IMR-90 (cell line): ENCODE data around the gene CD96. TPM values are rescaled to one million over a fixed set of nuclear protein-coding genes. Genes with fewer than 3 reads are reported as not detected.

Source experiments
- ATAC-seq: fragments of 200-7000 bp; cut with Tn5 transposase; 2 replicates; pipeline ENCODE4 v1.9.1; 2020; ENCODE audit warnings: low read depth, mild to moderate bottlenecking, moderate library complexity
- BruUV-seq: library from RNA; stranded (reverse); fragments of 400-500 nt; replicated peaks from 2 replicates; lab custom pipeline; 2021; lab: Mats Ljungman, UMichigan
- CTCF ChIA-PET: fragments of 300-600 bp; formaldehyde crosslinking; extraction: SDS; loops from one replicate; lab custom pipeline; 2021; ENCODE audit warnings: antibody characterized with exemption; lab: Yijun Ruan, JAX
- POLR2A ChIA-PET: fragments of 300-600 bp; sonication (Branson Sonifier 250); formaldehyde crosslinking; loops from one replicate; lab custom pipeline; 2022; ENCODE audit warnings: antibody characterized with exemption; ENCODE audit not compliant: unreplicated experiment; lab: Charles Lee
- DNase-seq: peaks from one replicate; pipeline ENCODE4 v3.0.0; 2013
- H2AFZ ChIP-seq: replicated peaks from 2 replicates; pipeline ENCODE3; 2013; ENCODE audit warnings: low read length, mild to moderate bottlenecking; ENCODE audit not compliant: poor library complexity
- H2AK5ac ChIP-seq: 2 replicates; pipeline ENCODE4 v1.6.1; 2013; ENCODE audit warnings: low read depth, low read length, inconsistent platforms
- H2AK9ac ChIP-seq: replicated peaks from 2 replicates; pipeline ENCODE3; 2013; ENCODE audit warnings: mild to moderate bottlenecking, low read depth, low read length, moderate library complexity; ENCODE audit not compliant: poor library complexity
- H2BK120ac ChIP-seq: 2 replicates; pipeline ENCODE4 v1.6.1; 2013; ENCODE audit warnings: low read depth, low read length, inconsistent platforms
- H2BK15ac ChIP-seq: 3 replicates; pipeline ENCODE4 v1.6.1; 2013; ENCODE audit warnings: low read depth, low read length, inconsistent platforms
- H2BK20ac ChIP-seq: 2 replicates; pipeline ENCODE4 v1.6.1; 2013; ENCODE audit warnings: low read depth, mild to moderate bottlenecking, inconsistent platforms, low read length, moderate library complexity
- H2BK5ac ChIP-seq: 2 replicates; pipeline ENCODE4 v1.6.1; 2013; ENCODE audit warnings: mild to moderate bottlenecking, low read depth, low read length, inconsistent platforms; ENCODE audit not compliant: poor library complexity, severe bottlenecking
- H3K14ac ChIP-seq: replicated peaks from 2 replicates; pipeline ENCODE4 v1.6.1; 2013; ENCODE audit warnings: low read depth, low read length, inconsistent platforms
- H3K18ac ChIP-seq: 2 replicates; pipeline ENCODE4 v1.6.1; 2013; ENCODE audit warnings: low read depth, low read length, control low read depth
- H3K23ac ChIP-seq: 2 replicates; pipeline ENCODE4 v1.6.1; 2013; ENCODE audit warnings: low read depth, low read length, inconsistent platforms
- H3K27ac ChIP-seq: 2 replicates; pipeline ENCODE4 v1.5.1; 2013; ENCODE audit warnings: mild to moderate bottlenecking, control low read depth, low read length; ENCODE audit not compliant: insufficient read depth
- H3K27me3 ChIP-seq: 2 replicates; pipeline ENCODE4 v1.6.1; 2013; ENCODE audit warnings: low read length; ENCODE audit not compliant: control insufficient read depth, insufficient read depth
- H3K36me3 ChIP-seq: 2 replicates; pipeline ENCODE4 v1.6.1; 2013; ENCODE audit warnings: low read length, mixed read lengths; ENCODE audit not compliant: control insufficient read depth, insufficient read depth
- H3K4ac ChIP-seq: 2 replicates; pipeline ENCODE4 v1.6.1; 2013; ENCODE audit warnings: low read depth, low read length, inconsistent platforms
- H3K4me1 ChIP-seq: 2 replicates; pipeline ENCODE4 v1.6.1; 2013; ENCODE audit warnings: low read length, mixed read lengths; ENCODE audit not compliant: control insufficient read depth, insufficient read depth
- H3K4me2 ChIP-seq: 2 replicates; pipeline ENCODE4 v1.6.1; 2013; ENCODE audit warnings: low read depth, mild to moderate bottlenecking, control low read depth, low read length, moderate library complexity
- H3K4me3 ChIP-seq: 2 replicates; pipeline ENCODE4 v1.5.1; 2013; ENCODE audit warnings: low read depth, mild to moderate bottlenecking, control low read depth, low read length, moderate library complexity; ENCODE audit not compliant: insufficient read depth
- H3K56ac ChIP-seq: 2 replicates; pipeline ENCODE4 v1.6.1; 2013; ENCODE audit warnings: low read length, inconsistent platforms; ENCODE audit not compliant: insufficient read depth; ENCODE audit errors: extremely low read depth
- H3K79me1 ChIP-seq, 2 experiments: 2 replicates each; pipeline ENCODE4 v1.6.1; 2013; ENCODE audit warnings: low read length in 2 of 2, inconsistent platforms in 1 of 2, low read depth in 1 of 2
- H3K9ac ChIP-seq: 2 replicates; pipeline ENCODE4 v1.6.1; 2013; ENCODE audit warnings: low read depth, low read length, control low read depth
- H3K9me1 ChIP-seq: 2 replicates; pipeline ENCODE4 v1.6.1; 2013; ENCODE audit warnings: low read length, inconsistent platforms; ENCODE audit not compliant: insufficient read depth
- H3K9me3 ChIP-seq: 2 replicates; pipeline ENCODE4 v1.6.1; 2013; ENCODE audit warnings: low read length; ENCODE audit not compliant: control insufficient read depth, insufficient read depth
- H4K20me1 ChIP-seq: 2 replicates; pipeline ENCODE4 v1.6.1; 2013; ENCODE audit warnings: low read length, inconsistent platforms; ENCODE audit not compliant: insufficient read depth
- H4K5ac ChIP-seq: 2 replicates; pipeline ENCODE4 v1.6.1; 2013; ENCODE audit warnings: mild to moderate bottlenecking, low read depth, low read length, control low read depth
- H4K8ac ChIP-seq, 2 experiments: 2 replicates each; pipeline ENCODE4 v1.6.1; 2013; ENCODE audit warnings: low read depth in 2 of 2, low read length in 2 of 2, control low read depth in 1 of 2, inconsistent platforms in 1 of 2
- H4K91ac ChIP-seq: 2 replicates; pipeline ENCODE4 v1.6.1; 2013; ENCODE audit warnings: low read depth, low read length, inconsistent platforms; ENCODE audit not compliant: insufficient read depth
- ELK1 ChIP-seq: fragments of 150-350 bp; IDR thresholded peaks from 2 replicates; pipeline ENCODE4 v1.6.1; 2016; ENCODE audit warnings: low read depth, mild to moderate bottlenecking, low read length, moderate library complexity, borderline replicate concordance
- NFE2L2 ChIP-seq: fragments of 150-350 bp; IDR thresholded peaks from 2 replicates; pipeline ENCODE4 v1.6.1; 2016; ENCODE audit warnings: low read depth, mild to moderate bottlenecking, low read length
- RAD21 ChIP-seq: IDR thresholded peaks from 2 replicates; pipeline ENCODE4 v1.6.1; 2012; ENCODE audit warnings: low read length, improper control_type of control experiment
- RFX5 ChIP-seq: IDR thresholded peaks from 2 replicates; pipeline ENCODE4 v1.8.0; 2012; ENCODE audit warnings: low read depth, mild to moderate bottlenecking, low read length, moderate library complexity
- WGBS, 2 experiments: methylation state at CpG; one replicate each; pipeline versions ENCODE4 v1.1.5 to v1.1.7; 2013; ENCODE audit warnings: missing lambda C conversion rate in 2 of 2; ENCODE audit not compliant: insufficient read length in 1 of 2; ENCODE audit errors: extremely low coverage in 2 of 2; 5-methylcytosine and 5-hydroxymethylcytosine counted together
- dilution Hi-C: fragments of 300-500 bp; cut with HindIII; formaldehyde crosslinking; loops from one replicate; pipeline ENCODE4 v1.14.3; 2018; ENCODE audit warnings: low sequenced_read_pairs; ENCODE audit not compliant: unreplicated experiment
- in situ Hi-C: fragments of 300-500 bp; cut with MboI; formaldehyde crosslinking; loops from 3 replicates; pipeline ENCODE4 v1.14.3; 2019; ENCODE audit warnings: low sequenced_read_pairs, inconsistent platforms, mixed read lengths
- intact Hi-C: fragments of 100-400 bp; cut with micrococcal nuclease; formaldehyde crosslinking; loops from 2 replicates; pipeline ENCODE4 v1.10.0; 2022
- polyA plus RNA-seq, 3 experiments: library from polyadenylated mRNA; depleted of rRNA; stranded (reverse); fragments of >200 nt; gene quantifications; 2 replicates each; pipeline ENCODE4 v1.2.3, GENCODE V29; 2012; ENCODE audit warnings: low replicate concordance in 1 of 3
- total RNA-seq: library from RNA; depleted of rRNA; stranded (reverse); fragments of >200 nt; gene quantifications from 2 replicates; pipeline ENCODE4 v1.2.3, GENCODE V29; 2012

CD96 gene
- total and polyA plus RNA-seq, 2 of the 4 experiments (the other 2 are of a cell fraction), result 0.05 to 0.18 TPM

DNA sequence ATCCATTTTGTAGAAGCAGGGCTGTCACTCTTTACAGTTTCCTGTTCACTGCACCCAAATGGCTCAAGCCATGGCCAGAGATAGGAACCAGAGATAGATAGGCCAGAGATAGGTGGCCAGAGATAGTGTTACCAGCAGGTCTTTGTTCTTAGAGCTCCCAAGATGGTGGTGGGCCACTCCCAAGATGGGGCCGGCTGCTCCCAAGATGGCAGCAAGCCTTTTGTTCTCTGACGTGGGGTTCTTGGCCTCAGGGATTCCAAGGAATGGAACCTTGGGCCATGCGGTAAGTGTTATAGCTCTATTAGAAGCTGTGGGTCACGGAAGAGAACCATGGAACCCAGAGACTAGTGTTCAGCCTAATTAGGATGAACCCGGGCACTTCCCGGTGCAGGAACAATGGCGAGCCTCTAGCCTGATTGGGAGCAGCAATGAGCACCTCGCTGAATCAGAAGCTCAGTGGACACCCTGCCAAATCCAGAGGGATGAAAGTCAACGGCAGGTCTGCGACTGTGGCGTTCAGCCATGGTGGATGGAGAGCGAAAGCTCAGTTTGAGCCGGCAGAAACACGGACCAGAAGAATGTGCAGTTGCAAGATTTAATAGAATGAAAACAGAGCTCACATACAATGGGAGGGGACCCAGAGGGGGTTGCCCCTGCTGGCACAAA, 45.0 kb upstream of the CD96 start:
- Histone ChIP-seq H3K9ac (no peak overlapping the region), H2BK15ac (no peak overlapping the region), H3K9me1 (no peaks in the 10 kb centered on the region), H3K4me1 (no peaks in the 10 kb centered on the region), H2AK5ac (no peak overlapping the region), H3K36me3 (no peaks in the 10 kb centered on the region), H2BK20ac (no peak overlapping the region), H3K18ac (no peak overlapping the region), H4K20me1 (no peaks in the 10 kb centered on the region), H2BK120ac (no peak overlapping the region), H2AK9ac (no peak overlapping the region), H3K23ac (no peak overlapping the region), H3K14ac (no peak overlapping the region), H3K9me3 (no peaks in the 10 kb centered on the region), H3K4me2 (no peak overlapping the region), H3K79me1 (no peaks in the 10 kb centered on the region), H3K4ac (no peak overlapping the region), H3K56ac (no peak overlapping the region), H3K4me3 (no peak overlapping the region), H4K91ac (no peak overlapping the region), H3K27ac (no peak overlapping the region), H3K27me3 (0 out of 2 replicates have a peak, but pooled peaks cover 2% of the 10 kb centered on the region), H4K5ac (no peak overlapping the region), H4K8ac (no peak overlapping the region), H2BK5ac (no peak overlapping the region), H2AFZ (no peak overlapping the region)
- dilution Hi-C loops (no loop called here), intact Hi-C loops (no loop called here), in situ Hi-C loops (no loop called here)
- POLR2A ChIA-PET, result no interaction called here
- BruUV-seq, result no TSS peak
- 84% methylated on average over 6 of the region's 14 CpGs; no CpG with 5 or more reads in 1 of the 2 experiments for WGBS, 2 experiments
- CTCF ChIA-PET, result no interaction called here
- TF ChIP-seq NFE2L2, result no peak
- TF ChIP-seq RFX5, result no peak
- no peak for TF ChIP-seq RAD21
- TF ChIP-seq ELK1, result no peak
- ATAC-seq (no peak), DNase-seq (no peak)
